Body of pancreas (tissue), 4 donors: ENCODE data around the gene SLC25A29. TPM values are rescaled to one million over a fixed set of nuclear protein-coding genes. Genes with fewer than 3 reads are reported as not detected.
"Not testable (repeated sequence)": the region's sequence is repeated elsewhere in the genome, so short reads cannot be mapped to it uniquely, and the experiment has no call there.

Experiments
- ATAC-seq: fragments of 150-250 bp; one replicate; pipeline ENCODE4 v1.9.1; 2016
- DNase-seq, 4 donors: peaks; one replicate each; pipeline ENCODE4 v3.0.0-alpha.2; 2019
- H3K27ac ChIP-seq, 4 donors: fragments of 200-600 bp; sonication (generic); 1 replicate in 3 of 4; 2 replicates in 1 of 4; pipeline versions ENCODE4 v1.5.1 to v1.6.1; 2016 to 2019; ENCODE audit warnings: mild to moderate bottlenecking in 1 of 4, mixed read lengths in 1 of 4, moderate library complexity in 1 of 4
- H3K27me3 ChIP-seq, 2 donors: fragments of 200-600 bp; sonication (generic); one replicate each; pipeline ENCODE4 v1.6.0; 2016; ENCODE audit warnings: mild to moderate bottlenecking in 1 of 2
- H3K36me3 ChIP-seq, 2 donors: fragments of 200-600 bp; sonication (generic); replicated peaks in 1 of 2; 2 replicates each; pipeline ENCODE4 v1.5.1; 2016; ENCODE audit warnings: low read depth in 2 of 2; ENCODE audit not compliant: insufficient read depth in 1 of 2
- H3K4me1 ChIP-seq: fragments of 200-600 bp; sonication (generic); one replicate; pipeline ENCODE4 v1.6.0; 2016
- H3K4me3 ChIP-seq, 2 donors: fragments of 200-600 bp; sonication (generic); 1 replicate in 1 of 2; 2 replicates in 1 of 2; pipeline ENCODE4 v1.5.1; 2016 to 2019
- H3K9me3 ChIP-seq, 3 donors: fragments of 200-600 bp; sonication (generic); 1 replicate in 2 of 3; 2 replicates in 1 of 3; pipeline ENCODE4 v1.5.1; 2016
- CTCF ChIP-seq, 7 experiments: fragments of 450-650 bp in 4 of 7; fragments of 200-600 bp in 3 of 7; sonication (generic) in 3 of 7; IDR thresholded peaks; one replicate each; pipeline ENCODE4 v1.5.1; 2016 to 2019; ENCODE audit warnings: antibody characterized with exemption in 7 of 7
- POLR2A ChIP-seq, 3 donors: fragments of 450-650 bp; IDR thresholded peaks; one replicate each; pipeline ENCODE4 v1.6.1; 2016; ENCODE audit warnings: antibody characterized with exemption in 3 of 3, mild to moderate bottlenecking in 2 of 3
- WGBS, 2 donors: methylation state at CpG; one replicate each; pipeline ENCODE4 v1.1.5; 2017; 5-methylcytosine and 5-hydroxymethylcytosine counted together
- intact Hi-C: fragments of 100-400 bp; cut with DNase I; formaldehyde crosslinking; loops from one replicate; pipeline ENCODE4 v1.15.1; 2023
- total RNA-seq, 2 donors: library from RNA; depleted of rRNA; stranded (reverse); fragments of >200 nt; gene quantifications; one replicate each; pipeline ENCODE4 v1.1.0, GENCODE V29; 2016

SLC25A29 gene
- total RNA-seq, 2 donors from 2014 or later: 25.2 to 63.9 TPM

GRCh38 chr14:100317389-100317788 is 11.1 kb upstream of the SLC25A29 start:
- 81 to 94% methylated on average over 3 to 6 of the region's 6 CpGs for WGBS, 2 donors
- no peaks in the 10 kb centered on the region for H3K27me3 ChIP-seq
- no peak for ATAC-seq
- TF ChIP-seq POLR2A (IDR thresholded peaks at IDR 0.05) (no peak), CTCF (IDR thresholded peaks at IDR 0.05) (no peak)
- peaks cover 12% of the 10 kb centered on the region for H3K4me1 ChIP-seq
- H3K27ac ChIP-seq: no peak overlapping the region
- intact Hi-C loops: loop anchor here (10.0 kb wide), 1 partner anchor 57 kb away; the partner anchor contains the start of gene WDR25
- no peak for DNase-seq
- H3K9me3 ChIP-seq: no peaks in the 10 kb centered on the region
- no peaks in the 10 kb centered on the region for H3K36me3 ChIP-seq
- no peak overlapping the region for H3K4me3 ChIP-seq

GRCh38 chr14:100314724-100315123 is 8.5 kb upstream of the SLC25A29 start:
- ATAC-seq (no peak), DNase-seq (no peak)
- 91 to 98% methylated on average over 5 to 6 of the region's 6 CpGs for WGBS, 2 donors
- TF ChIP-seq CTCF (IDR thresholded peaks at IDR 0.05) (no peak), POLR2A (IDR thresholded peaks at IDR 0.05) (no peak)
- Histone ChIP-seq H3K4me3 (no peak overlapping the region), H3K4me1 (peaks cover 12% of the 10 kb centered on the region), H3K27me3 (no peaks in the 10 kb centered on the region), H3K9me3 (no peaks in the 10 kb centered on the region), H3K36me3 (no peaks in the 10 kb centered on the region), H3K27ac (no peak overlapping the region)
- intact Hi-C loops: loop anchor here (10.0 kb wide), 1 partner anchor 60 kb away; the partner anchor contains the start of gene WDR25

GRCh38 chr14:100313464-100314230 is 7.4 kb upstream of the SLC25A29 start:
- Histone ChIP-seq H3K9me3 (no peaks in the 10 kb centered on the region), H3K4me1 (peaks cover 12% of the 10 kb centered on the region), H3K36me3 (no peaks in the 10 kb centered on the region), H3K4me3 (no peak overlapping the region), H3K27me3 (no peaks in the 10 kb centered on the region), H3K27ac (no peak overlapping the region)
- intact Hi-C loops: loop anchor here (10.0 kb wide), 1 partner anchor 61 kb away; the partner anchor contains the start of gene WDR25
- WGBS, 2 donors: 87% methylated on average over 15 to 26 of the region's 26 CpGs
- ATAC-seq (no peak), DNase-seq (no peak)
- TF ChIP-seq POLR2A (IDR thresholded peaks at IDR 0.05): no peak
- no peak for TF ChIP-seq CTCF (IDR thresholded peaks at IDR 0.05)

GRCh38 chr14:100312877-100313400 is 6.7 kb upstream of the SLC25A29 start:
- ATAC-seq (no peak), DNase-seq (no peak)
- Histone ChIP-seq H3K36me3 (no peaks in the 10 kb centered on the region), H3K27ac (no peak overlapping the region), H3K27me3 (no peaks in the 10 kb centered on the region), H3K9me3 (no peaks in the 10 kb centered on the region), H3K4me1 (peaks cover 5% of the 10 kb centered on the region), H3K4me3 (no peak overlapping the region)
- WGBS, 2 donors: 45 to 65% methylated on average over 9 to 10 of the region's 10 CpGs
- intact Hi-C loops: loop anchor here (10.0 kb wide), 1 partner anchor 62 kb away; the partner anchor contains the start of gene WDR25
- TF ChIP-seq POLR2A (IDR thresholded peaks at IDR 0.05): no peak
- no peak for TF ChIP-seq CTCF (IDR thresholded peaks at IDR 0.05)

GRCh38 chr14:100312110-100312876 is 6.0 kb upstream of the SLC25A29 start:
- ATAC-seq, H3K36me3 ChIP-seq, H3K27me3 ChIP-seq, H3K27ac ChIP-seq, H3K9me3 ChIP-seq, H3K4me3 ChIP-seq, DNase-seq, H3K4me1 ChIP-seq: not testable (repeated sequence)
- intact Hi-C loops: loop anchor here (10.0 kb wide), 1 partner anchor 63 kb away; the partner anchor contains the start of gene WDR25
- WGBS, 2 donors: 28 to 35% methylated on average over 17 to 18 of the region's 18 CpGs
